WTC11 (cell line): ENCODE results near the gene FAM149B1. TPM values are rescaled to one million over a fixed set of nuclear protein-coding genes. Genes with fewer than 3 reads are reported as not detected.

Experiments
- ATAC-seq: fragments of 200-7000 bp; cut with Tn5 transposase; 2 replicates; pipeline ENCODE4 v1.10.0; 2021; ENCODE audit warnings: mild to moderate bottlenecking, moderate library complexity
- CTCF ChIA-PET: fragments of 300-600 bp; sonication (Branson Sonifier 250); formaldehyde crosslinking; loops from one replicate; lab custom pipeline; 2021; ENCODE audit warnings: antibody characterized with exemption; lab: Charles Lee
- POLR2A ChIA-PET: fragments of 350-600 bp; sonication (Branson Sonifier 250); formaldehyde crosslinking; loops from one replicate; lab custom pipeline; 2021; ENCODE audit warnings: antibody characterized with exemption; lab: Charles Lee
- DNase-seq: peaks from one replicate; pipeline ENCODE4 v3.0.0; 2021; ENCODE audit warnings: low spot score
- H3K27ac Mint-ChIP-seq: 2 replicates; pipeline ENCODE4 v1.8.0; 2021; ENCODE audit warnings: mixed read lengths
- H3K27me3 Mint-ChIP-seq: 2 replicates; pipeline ENCODE4 v1.8.0; 2021; ENCODE audit warnings: low read depth, mild to moderate bottlenecking, moderate library complexity, mixed read lengths
- H3K36me3 Mint-ChIP-seq: 2 replicates; pipeline ENCODE4 v1.8.0; 2021; ENCODE audit warnings: mixed read lengths
- H3K4me1 Mint-ChIP-seq: 2 replicates; pipeline ENCODE4 v1.8.0; 2022; ENCODE audit warnings: mixed read lengths
- H3K4me3 Mint-ChIP-seq: 2 replicates; pipeline ENCODE4 v1.8.0; 2021; ENCODE audit warnings: mild to moderate bottlenecking, moderate library complexity, mixed read lengths
- H3K9me3 Mint-ChIP-seq: 2 replicates; pipeline ENCODE4 v1.8.0; 2021; ENCODE audit warnings: mixed read lengths
- AR ChIP-seq: fragments of 250-450 bp; sonication (Bioruptor Pico); IDR thresholded peaks from 2 replicates; pipeline ENCODE4 v1.9.0; 2021; ENCODE audit warnings: mild to moderate bottlenecking
- ATF2 ChIP-seq: sonication (generic); formaldehyde crosslinking; IDR thresholded peaks from 2 replicates; pipeline ENCODE4 v1.8.1; 2022; ENCODE audit warnings: low read depth, missing genetic modification reagents, borderline replicate concordance
- ATF3 ChIP-seq: sonication (generic); formaldehyde crosslinking; conservative IDR thresholded peaks from 2 replicates; pipeline ENCODE4 v1.8.1; 2022; ENCODE audit warnings: mild to moderate bottlenecking, missing genetic modification reagents
- ATF6 ChIP-seq: sonication (generic); formaldehyde crosslinking; IDR thresholded peaks from 2 replicates; pipeline ENCODE4 v1.8.1; 2023; ENCODE audit warnings: mild to moderate bottlenecking, missing genetic modification reagents
- CBFB ChIP-seq: sonication (generic); formaldehyde crosslinking; IDR thresholded peaks from 2 replicates; pipeline ENCODE4 v1.8.1; 2022; ENCODE audit warnings: mild to moderate bottlenecking, low read depth, missing genetic modification reagents
- CDX4 ChIP-seq: fragments of 250-450 bp; sonication (Bioruptor Pico); IDR thresholded peaks from 2 replicates; pipeline ENCODE4 v1.9.0; 2021; ENCODE audit warnings: moderate library complexity, mild to moderate bottlenecking, inconsistent platforms, borderline replicate concordance
- E2F5 ChIP-seq: sonication (generic); formaldehyde crosslinking; IDR thresholded peaks from 2 replicates; pipeline ENCODE4 v1.8.1; 2022; ENCODE audit warnings: mild to moderate bottlenecking, moderate library complexity, missing genetic modification reagents
- ELF4 ChIP-seq: sonication (generic); formaldehyde crosslinking; IDR thresholded peaks from 2 replicates; pipeline ENCODE4 v1.8.1; 2022; ENCODE audit warnings: low read depth, mild to moderate bottlenecking, moderate library complexity, missing genetic modification reagents
- GABPB1 ChIP-seq: sonication (generic); formaldehyde crosslinking; IDR thresholded peaks from 2 replicates; pipeline ENCODE4 v1.8.1; 2023; ENCODE audit warnings: mild to moderate bottlenecking, missing genetic modification reagents
- HMGA2 ChIP-seq: fragments of 250-450 bp; sonication (Bioruptor Pico); IDR thresholded peaks from 2 replicates; pipeline ENCODE4 v1.4.0; 2021; ENCODE audit warnings: mild to moderate bottlenecking, moderate library complexity
- IRF1 ChIP-seq: sonication (generic); formaldehyde crosslinking; IDR thresholded peaks from 2 replicates; pipeline ENCODE4 v1.8.0; 2023; ENCODE audit warnings: missing genetic modification reagents
- JAZF1 ChIP-seq: fragments of 250-450 bp; sonication (Bioruptor Pico); IDR thresholded peaks from 2 replicates; pipeline ENCODE4 v1.9.0; 2021; ENCODE audit warnings: moderate library complexity, mild to moderate bottlenecking, inconsistent platforms
- MAX ChIP-seq: sonication (generic); formaldehyde crosslinking; IDR thresholded peaks from 2 replicates; pipeline ENCODE4 v1.8.0; 2022; ENCODE audit warnings: mild to moderate bottlenecking, missing genetic modification reagents
- MYBL2 ChIP-seq: sonication (generic); formaldehyde crosslinking; IDR thresholded peaks from 2 replicates; pipeline ENCODE4 v1.8.1; 2023; ENCODE audit warnings: mild to moderate bottlenecking, moderate library complexity, missing genetic modification reagents
- NFATC4 ChIP-seq: fragments of 250-450 bp; sonication (Bioruptor Pico); IDR thresholded peaks from 2 replicates; pipeline ENCODE4 v1.9.0; 2021; ENCODE audit warnings: mild to moderate bottlenecking
- NR1H2 ChIP-seq: sonication (generic); formaldehyde crosslinking; IDR thresholded peaks from 2 replicates; pipeline ENCODE4 v1.9.0; 2021; ENCODE audit warnings: mild to moderate bottlenecking, moderate library complexity, missing genetic modification reagents
- NR2C2 ChIP-seq: sonication (generic); formaldehyde crosslinking; IDR thresholded peaks from 2 replicates; pipeline ENCODE4 v1.8.0; 2022; ENCODE audit warnings: mild to moderate bottlenecking, missing genetic modification reagents
- TEAD4 ChIP-seq: sonication (generic); formaldehyde crosslinking; IDR thresholded peaks from 2 replicates; pipeline ENCODE4 v1.8.0; 2022; ENCODE audit warnings: mild to moderate bottlenecking, missing genetic modification reagents
- USF1 ChIP-seq: sonication (generic); formaldehyde crosslinking; IDR thresholded peaks from 2 replicates; pipeline ENCODE4 v1.8.0; 2022; ENCODE audit warnings: mild to moderate bottlenecking, missing genetic modification reagents
- ZMAT4 ChIP-seq: fragments of 250-450 bp; sonication (Bioruptor Pico); IDR thresholded peaks from 2 replicates; pipeline ENCODE4 v1.9.0; 2021; ENCODE audit warnings: mild to moderate bottlenecking
- ZNF138 ChIP-seq: sonication (generic); formaldehyde crosslinking; conservative IDR thresholded peaks from 2 replicates; pipeline ENCODE4 v1.8.1; 2022; ENCODE audit warnings: mild to moderate bottlenecking, moderate library complexity, missing genetic modification reagents
- ZNF232 ChIP-seq: sonication (generic); formaldehyde crosslinking; IDR thresholded peaks from 2 replicates; pipeline ENCODE4 v1.8.0; 2022; ENCODE audit warnings: mild to moderate bottlenecking, missing genetic modification reagents
- ZNF396 ChIP-seq: fragments of 250-450 bp; sonication (Bioruptor Pico); IDR thresholded peaks from 2 replicates; pipeline ENCODE4 v1.8.0; 2021; ENCODE audit warnings: mild to moderate bottlenecking, moderate library complexity, borderline replicate concordance
- ZNF416 ChIP-seq: fragments of 250-450 bp; sonication (Bioruptor Pico); IDR thresholded peaks from 2 replicates; pipeline ENCODE4 v1.9.0; 2021; ENCODE audit warnings: mild to moderate bottlenecking, inconsistent platforms
- total RNA-seq: library from RNA; stranded (reverse); gene quantifications from 3 replicates; pipeline ENCODE4 v1.2.3, GENCODE V29; 2021

Gene FAM149B1
- total RNA-seq, 1 experiment from 2014 or later, result 13.8 TPM

GRCh38 chr10:73163096-73163495 lies 4.8 kb upstream of the FAM149B1 start:
- Mint-ChIP-seq H3K36me3 (peaks cover 32% of the 10 kb centered on the region), H3K4me1 (peaks cover 10% of the 10 kb centered on the region), H3K9me3 (no peaks in the 10 kb centered on the region), H3K27me3 (no peaks in the 10 kb centered on the region; the same call in 1 of the 2 replicates), H3K27ac (no peak overlapping the region), H3K4me3 (no peak overlapping the region)
- DNase-seq, result no peak
- ChIA-PET POLR2A (no interaction called here), CTCF (no interaction called here)
- TF ChIP-seq ATF3 (CRISPR knock-in tag) (no peak), TEAD4 (CRISPR knock-in tag) (no peak), NFATC4 (CRISPR knock-in tag) (no peak), ATF6 (CRISPR knock-in tag) (no peak), ZNF396 (CRISPR knock-in tag) (no peak)
- no peak for ATAC-seq

GRCh38 chr10:73166972-73167371 lies 947 bp upstream of the FAM149B1 start:
- peak overlapping the region; percentile 100 for H3K4me3 Mint-ChIP-seq
- DNase-seq (no peak), ATAC-seq (no peak)
- peak overlapping the region; percentile 100 for H3K27ac Mint-ChIP-seq
- H3K27me3 Mint-ChIP-seq, result no peaks in the 10 kb centered on the region; the same call in 1 of the 2 replicates
- H3K36me3 Mint-ChIP-seq, result peaks cover 16% of the 10 kb centered on the region
- peaks cover 14% of the 10 kb centered on the region for H3K4me1 Mint-ChIP-seq
- H3K9me3 Mint-ChIP-seq, result no peaks in the 10 kb centered on the region
- ChIA-PET POLR2A (no interaction called here), CTCF (no interaction called here)
- TF ChIP-seq GABPB1 (no peak), E2F5 (CRISPR knock-in tag) (no peak), JAZF1 (no peak), ZMAT4 (CRISPR knock-in tag) (no peak), ZNF416 (CRISPR knock-in tag) (no peak), MYBL2 (CRISPR knock-in tag) (no peak), NR1H2 (CRISPR knock-in tag) (no peak), IRF1 (CRISPR knock-in tag) (no peak), ATF2 (CRISPR knock-in tag) (no peak)

- Mint-ChIP-seq H3K36me3 (peaks cover 11% of the 10 kb centered on the region), H3K4me3 (peak overlapping the region; percentile 100), H3K27ac (peak overlapping the region; percentile 100), H3K9me3 (no peaks in the 10 kb centered on the region), H3K27me3 (no peaks in the 10 kb centered on the region; the same call in 1 of the 2 replicates), H3K4me1 (peaks cover 14% of the 10 kb centered on the region)
- DNase-seq (no peak), ATAC-seq (no peak)
- POLR2A ChIA-PET, result interaction anchor here (0.7 kb wide), 1 partner anchor 62 kb away, joined by 3 read pairs; no protein-coding TSS in a partner anchor
- CTCF ChIA-PET, result no interaction called here
- no peak for TF ChIP-seq ELF4
- no peak for TF ChIP-seq ZNF138 (CRISPR knock-in tag)
- no peak for TF ChIP-seq USF1 (CRISPR knock-in tag)
- TF ChIP-seq AR (CRISPR knock-in tag), result no peak
- no peak for TF ChIP-seq HMGA2 (CRISPR knock-in tag)
- TF ChIP-seq CDX4 (CRISPR knock-in tag), result no peak
- TF ChIP-seq MAX, result no peak
- no peak for TF ChIP-seq ZNF232 (CRISPR knock-in tag)
- no peak for TF ChIP-seq CBFB (CRISPR knock-in tag)
- no peak for TF ChIP-seq NR2C2
Measured at GRCh38 chr10:73167458-73167782, 499 bp upstream of the FAM149B1 start.
